Measurements from ENCODE around the gene PHRF1. TPM values are rescaled to one million over a fixed set of nuclear protein-coding genes. Genes with fewer than 3 reads are reported as not detected.

Gene PHRF1
- total RNA-seq, 1 donor from 2014 or later, result 52.3 TPM

GRCh38 chr11:601573-602245 lies 25.4 kb downstream of the PHRF1 start:
- no peak for TF ChIP-seq CTCF (conservative IDR thresholded peaks at IDR 0.05)
- DNase-seq (ENCODE audit: low read depth, low spot score), result no peak
- H3K4me1 Mint-ChIP-seq, result no peaks in the 10 kb centered on the region
- no peaks in the 10 kb centered on the region for H3K27me3 Mint-ChIP-seq (ENCODE audit: low read depth)
- H3K36me3 Mint-ChIP-seq (ENCODE audit: low read depth), result peaks cover 10% of the 10 kb centered on the region
- no peak overlapping the region for H3K27ac Mint-ChIP-seq (ENCODE audit: unreplicated experiment)
- no peak overlapping the region for H3K4me3 Mint-ChIP-seq
- H3K9me3 Mint-ChIP-seq, result no peaks in the 10 kb centered on the region

- Mint-ChIP-seq H3K36me3 (ENCODE audit: low read depth) (peaks cover 8% of the 10 kb centered on the region), H3K9me3 (no peaks in the 10 kb centered on the region)
Observed at GRCh38 chr11:603154-603553, 26.9 kb downstream of the PHRF1 start.

GRCh38 chr11:605286-606129 lies 29.2 kb downstream of the PHRF1 start:
- Mint-ChIP-seq H3K27me3 (ENCODE audit: low read depth) (no peaks in the 10 kb centered on the region), H3K4me3 (no peak overlapping the region), H3K4me1 (no peaks in the 10 kb centered on the region), H3K36me3 (ENCODE audit: low read depth) (peaks cover 8% of the 10 kb centered on the region), H3K9me3 (no peaks in the 10 kb centered on the region), H3K27ac (ENCODE audit: unreplicated experiment) (no peak overlapping the region)
- no peak for TF ChIP-seq CTCF (conservative IDR thresholded peaks at IDR 0.05)
- DNase-seq (ENCODE audit: low read depth, low spot score), result no peak

More at GRCh38 chr11:603154-603553, 26.9 kb downstream of the PHRF1 start:
- DNase-seq (ENCODE audit: low read depth, low spot score), result no peak
- H3K4me3 Mint-ChIP-seq, result no peak overlapping the region
- no peaks in the 10 kb centered on the region for H3K27me3 Mint-ChIP-seq (ENCODE audit: low read depth)
- no peak overlapping the region for H3K27ac Mint-ChIP-seq (ENCODE audit: unreplicated experiment)
- TF ChIP-seq CTCF (conservative IDR thresholded peaks at IDR 0.05), result no peak
- no peaks in the 10 kb centered on the region for H3K4me1 Mint-ChIP-seq

GRCh38 chr11:606245-606644 lies 30.0 kb downstream of the PHRF1 start:
- H3K9me3 Mint-ChIP-seq, result no peaks in the 10 kb centered on the region
- H3K4me1 Mint-ChIP-seq, result no peaks in the 10 kb centered on the region
- no peak for DNase-seq (ENCODE audit: low read depth, low spot score)
- no peaks in the 10 kb centered on the region for H3K27me3 Mint-ChIP-seq (ENCODE audit: low read depth)
- no peak for TF ChIP-seq CTCF (conservative IDR thresholded peaks at IDR 0.05)
- peaks cover 8% of the 10 kb centered on the region for H3K36me3 Mint-ChIP-seq (ENCODE audit: low read depth)
- no peak overlapping the region for H3K27ac Mint-ChIP-seq (ENCODE audit: unreplicated experiment)
- no peak overlapping the region for H3K4me3 Mint-ChIP-seq

GRCh38 chr11:607020-607780 lies 30.9 kb downstream of the PHRF1 start:
- H3K4me1 Mint-ChIP-seq, result peaks cover 2% of the 10 kb centered on the region
- TF ChIP-seq CTCF (conservative IDR thresholded peaks at IDR 0.05), result no peak
- H3K27me3 Mint-ChIP-seq (ENCODE audit: low read depth), result peaks cover 2% of the 10 kb centered on the region
- H3K4me3 Mint-ChIP-seq, result no peak overlapping the region
- DNase-seq (ENCODE audit: low read depth, low spot score), result no peak
- H3K9me3 Mint-ChIP-seq, result no peaks in the 10 kb centered on the region
- no peak overlapping the region for H3K27ac Mint-ChIP-seq (ENCODE audit: unreplicated experiment)
- H3K36me3 Mint-ChIP-seq (ENCODE audit: low read depth), result peaks cover 6% of the 10 kb centered on the region
